Testis (tissue), 2 donors: ENCODE measurements around the gene IGSF9.

Experiments used
- POLR2A ChIP-seq: fragments of 450-650 bp; IDR thresholded peaks from one replicate; pipeline ENCODE4 v1.6.1; 2017; ENCODE audit warnings: antibody characterized with exemption, mild to moderate bottlenecking, moderate library complexity
- TF ChIP-seq, protein P1 (sequence below), 3 experiments: fragments of 450-650 bp in 2 of 3; fragments of 200-600 bp in 1 of 3; sonication (generic) in 1 of 3; IDR thresholded peaks; one replicate each; pipeline ENCODE4 v1.5.1; 2016 to 2019; ENCODE audit warnings: antibody characterized with exemption in 3 of 3, mild to moderate bottlenecking in 2 of 3, moderate library complexity in 1 of 3

DNA sequence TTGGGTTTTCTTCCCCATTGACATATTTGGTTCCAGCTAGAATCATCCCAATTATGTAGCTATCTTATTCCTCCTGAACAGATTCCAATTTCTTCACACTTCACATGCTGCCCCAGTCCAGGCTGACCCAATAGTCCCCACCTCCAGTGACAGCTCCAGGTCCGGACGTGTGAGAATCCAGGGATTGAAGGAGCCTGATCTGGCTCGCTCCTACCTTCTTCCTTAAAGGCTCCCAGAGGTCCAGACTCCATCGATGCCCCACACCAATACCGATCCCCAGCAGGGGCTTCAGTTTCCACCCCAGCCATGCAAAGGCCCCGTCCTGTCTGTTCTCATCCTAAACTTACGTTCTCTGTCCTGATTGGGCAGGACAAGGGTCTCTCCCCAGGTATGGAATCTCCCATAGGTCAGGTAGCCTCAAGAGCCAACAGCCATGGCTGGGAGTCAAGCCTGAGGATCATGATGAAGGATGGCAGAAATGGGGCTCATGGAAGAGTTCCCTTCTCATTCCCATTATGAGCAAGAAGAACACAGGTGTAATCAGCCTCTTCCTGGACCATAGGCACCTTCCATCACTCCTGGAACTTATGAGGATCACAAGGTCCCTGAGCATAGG, 29.0 kb upstream of the IGSF9 start:
- TF ChIP-seq, protein P1, sequence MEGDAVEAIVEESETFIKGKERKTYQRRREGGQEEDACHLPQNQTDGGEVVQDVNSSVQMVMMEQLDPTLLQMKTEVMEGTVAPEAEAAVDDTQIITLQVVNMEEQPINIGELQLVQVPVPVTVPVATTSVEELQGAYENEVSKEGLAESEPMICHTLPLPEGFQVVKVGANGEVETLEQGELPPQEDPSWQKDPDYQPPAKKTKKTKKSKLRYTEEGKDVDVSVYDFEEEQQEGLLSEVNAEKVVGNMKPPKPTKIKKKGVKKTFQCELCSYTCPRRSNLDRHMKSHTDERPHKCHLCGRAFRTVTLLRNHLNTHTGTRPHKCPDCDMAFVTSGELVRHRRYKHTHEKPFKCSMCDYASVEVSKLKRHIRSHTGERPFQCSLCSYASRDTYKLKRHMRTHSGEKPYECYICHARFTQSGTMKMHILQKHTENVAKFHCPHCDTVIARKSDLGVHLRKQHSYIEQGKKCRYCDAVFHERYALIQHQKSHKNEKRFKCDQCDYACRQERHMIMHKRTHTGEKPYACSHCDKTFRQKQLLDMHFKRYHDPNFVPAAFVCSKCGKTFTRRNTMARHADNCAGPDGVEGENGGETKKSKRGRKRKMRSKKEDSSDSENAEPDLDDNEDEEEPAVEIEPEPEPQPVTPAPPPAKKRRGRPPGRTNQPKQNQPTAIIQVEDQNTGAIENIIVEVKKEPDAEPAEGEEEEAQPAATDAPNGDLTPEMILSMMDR (IDR thresholded peaks at IDR 0.05) = no peak
- no peak for TF ChIP-seq POLR2A
